Transverse colon (tissue), 4 donors: ENCODE data around the gene TMTC1. TPM values are rescaled to one million over a fixed set of nuclear protein-coding genes. Genes with fewer than 3 reads are reported as not detected.

Experiments
- DNase-seq: peaks from one replicate; pipeline ENCODE4 v3.0.0-alpha.2; 2019
- H3K27ac ChIP-seq, 4 donors: fragments of 200-600 bp; sonication (generic); 2 replicates each; pipeline ENCODE4 v1.5.1; 2016 to 2018; ENCODE audit warnings: inconsistent platforms in 4 of 4
- H3K27me3 ChIP-seq: fragments of 200-600 bp; sonication (generic); 2 replicates; pipeline ENCODE4 v1.5.1; 2017; ENCODE audit warnings: inconsistent platforms
- H3K36me3 ChIP-seq, 4 donors: fragments of 200-600 bp; sonication (generic); 2 replicates each; pipeline ENCODE4 v1.5.1; 2017 to 2019; ENCODE audit warnings: inconsistent platforms in 4 of 4
- H3K4me1 ChIP-seq, 4 donors: fragments of 200-600 bp; sonication (generic); 2 replicates each; pipeline ENCODE4 v1.5.1; 2017 to 2020; ENCODE audit warnings: inconsistent platforms in 4 of 4
- H3K4me3 ChIP-seq, 4 donors: fragments of 200-600 bp; sonication (generic); 1 replicate in 1 of 4; 2 replicates in 3 of 4; pipeline versions ENCODE4 v1.5.1 to v1.6.1; 2017 to 2019; ENCODE audit warnings: inconsistent platforms in 4 of 4
- H3K9me3 ChIP-seq, 2 donors: fragments of 200-600 bp; sonication (generic); 2 replicates each; pipeline ENCODE4 v1.5.1; 2017 to 2019; ENCODE audit warnings: inconsistent platforms in 2 of 2
- EP300 ChIP-seq: sonication (generic); formaldehyde crosslinking; IDR thresholded peaks from one replicate; pipeline ENCODE4 v1.6.1; 2017; ENCODE audit warnings: antibody characterized with exemption, low read depth
- POLR2A ChIP-seq: fragments of 450-650 bp; IDR thresholded peaks from one replicate; pipeline ENCODE4 v1.6.1; 2016; ENCODE audit warnings: antibody characterized with exemption, mild to moderate bottlenecking, moderate library complexity
- POLR2AphosphoS5 ChIP-seq, 3 donors: sonication (generic); formaldehyde crosslinking; IDR thresholded peaks; one replicate each; pipeline ENCODE4 v1.6.1; 2016; ENCODE audit warnings: antibody characterized with exemption in 3 of 3
- WGBS, 2 donors: methylation state at CpG; one replicate each; pipeline ENCODE4 v1.1.5; 2018; ENCODE audit warnings: low coverage in 1 of 2; 5-methylcytosine and 5-hydroxymethylcytosine counted together
- in situ Hi-C, 4 donors: fragments of 200-750 bp; cut with MboI; loops; one replicate each; pipeline versions ENCODE4 v1.15.0 to v1.15.1; 2017; ENCODE audit warnings: low sequenced_read_pairs in 3 of 4, low pct_ligation_motif_present in 1 of 4, low pct_unique_long_range_greater_than_20kb in 1 of 4
- intact Hi-C: fragments of 100-400 bp; cut with DNase I; formaldehyde crosslinking; loops from one replicate; pipeline ENCODE4 v1.15.1; 2023; ENCODE audit warnings: low total_unique reads
- total RNA-seq, 4 donors: library from RNA; depleted of rRNA; stranded (reverse); fragments of >200 nt; gene quantifications; one replicate each; pipeline ENCODE4 v1.1.0, GENCODE V29; 2016
- TF ChIP-seq, protein P1 (sequence below), 5 experiments: fragments of 200-600 bp in 3 of 5; fragments of 450-650 bp in 2 of 5; sonication (generic) in 3 of 5; IDR thresholded peaks; 1 replicate in 2 of 5; 2 replicates in 3 of 5; pipeline ENCODE4 v1.5.1; 2016 to 2017; ENCODE audit warnings: antibody characterized with exemption in 5 of 5, inconsistent platforms in 3 of 5, mild to moderate bottlenecking in 2 of 5, moderate library complexity in 1 of 5

TMTC1 gene
- total RNA-seq, 4 donors from 2014 or later, result 10.2 to 26.9 (median 16.9) TPM

DNA sequence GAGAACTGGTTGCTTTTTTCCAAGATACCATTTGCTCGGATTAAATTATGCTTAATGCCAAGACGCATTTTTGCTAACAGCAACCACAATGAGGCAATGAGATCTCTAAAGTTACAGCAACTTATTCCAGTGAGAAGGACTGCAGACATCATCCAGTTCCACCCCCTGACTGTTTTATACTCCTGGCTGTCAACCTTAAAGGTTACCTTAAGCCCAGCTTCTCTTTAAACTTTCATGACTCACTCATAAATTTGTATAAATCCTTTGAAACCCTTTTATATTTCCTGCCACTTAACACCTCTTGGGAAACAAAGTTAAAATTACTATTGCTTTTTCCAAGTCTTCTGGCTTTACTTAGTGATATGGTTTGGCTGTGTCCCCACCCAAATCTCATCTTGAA lies 80.2 kb downstream of the TMTC1 start:
- Histone ChIP-seq H3K9me3 (no peaks in the 10 kb centered on the region), H3K4me1 (no peaks in the 10 kb centered on the region), H3K36me3 (no peaks in the 10 kb centered on the region), H3K4me3 (no peak overlapping the region), H3K27ac (no peak overlapping the region), H3K27me3 (no peaks in the 10 kb centered on the region)
- no peak for DNase-seq
- in situ Hi-C loops (no loop called here), intact Hi-C loops (no loop called here)
- TF ChIP-seq, protein P1, sequence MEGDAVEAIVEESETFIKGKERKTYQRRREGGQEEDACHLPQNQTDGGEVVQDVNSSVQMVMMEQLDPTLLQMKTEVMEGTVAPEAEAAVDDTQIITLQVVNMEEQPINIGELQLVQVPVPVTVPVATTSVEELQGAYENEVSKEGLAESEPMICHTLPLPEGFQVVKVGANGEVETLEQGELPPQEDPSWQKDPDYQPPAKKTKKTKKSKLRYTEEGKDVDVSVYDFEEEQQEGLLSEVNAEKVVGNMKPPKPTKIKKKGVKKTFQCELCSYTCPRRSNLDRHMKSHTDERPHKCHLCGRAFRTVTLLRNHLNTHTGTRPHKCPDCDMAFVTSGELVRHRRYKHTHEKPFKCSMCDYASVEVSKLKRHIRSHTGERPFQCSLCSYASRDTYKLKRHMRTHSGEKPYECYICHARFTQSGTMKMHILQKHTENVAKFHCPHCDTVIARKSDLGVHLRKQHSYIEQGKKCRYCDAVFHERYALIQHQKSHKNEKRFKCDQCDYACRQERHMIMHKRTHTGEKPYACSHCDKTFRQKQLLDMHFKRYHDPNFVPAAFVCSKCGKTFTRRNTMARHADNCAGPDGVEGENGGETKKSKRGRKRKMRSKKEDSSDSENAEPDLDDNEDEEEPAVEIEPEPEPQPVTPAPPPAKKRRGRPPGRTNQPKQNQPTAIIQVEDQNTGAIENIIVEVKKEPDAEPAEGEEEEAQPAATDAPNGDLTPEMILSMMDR (IDR thresholded peaks at IDR 0.05), result no peak
- peak in 1 of 3 donors; percentile 46 for TF ChIP-seq POLR2AphosphoS5 (IDR thresholded peaks at IDR 0.05)
- WGBS, 2 donors, result 55 to 62% methylated on average over 2 of the region's 2 CpGs

DNA sequence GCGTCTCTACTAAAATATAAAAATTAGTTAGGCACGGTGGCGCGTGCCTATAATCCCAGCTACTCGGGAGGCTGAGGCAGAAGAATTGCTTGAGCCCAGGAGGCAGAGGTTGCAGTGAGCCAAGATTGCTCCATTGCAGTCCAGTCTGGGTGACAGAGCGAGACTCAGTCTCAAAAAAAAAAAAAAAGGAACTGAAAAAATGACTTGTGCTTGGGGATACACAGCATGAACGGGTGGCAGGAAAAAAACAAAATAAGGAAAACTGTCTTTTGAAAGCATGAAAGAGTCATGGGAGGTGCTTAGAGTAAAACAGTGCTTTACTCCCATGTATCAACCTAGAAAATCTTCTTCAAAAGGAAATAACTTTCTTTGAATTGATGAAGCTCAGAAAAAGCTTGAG lies 80.8 kb downstream of the TMTC1 start:
- Histone ChIP-seq H3K4me1 (no peaks in the 10 kb centered on the region), H3K4me3 (no peak overlapping the region), H3K9me3 (no peaks in the 10 kb centered on the region), H3K27ac (no peak overlapping the region), H3K27me3 (no peaks in the 10 kb centered on the region), H3K36me3 (no peaks in the 10 kb centered on the region)
- WGBS, 2 donors, result 83 to 86% methylated on average over 5 to 7 of the region's 7 CpGs
- no peak for DNase-seq
- intact Hi-C loops (no loop called here), in situ Hi-C loops (no loop called here)
- TF ChIP-seq POLR2AphosphoS5 (IDR thresholded peaks at IDR 0.05), result no peak
- TF ChIP-seq, protein P1 (IDR thresholded peaks at IDR 0.05), result no peak
- no peak for TF ChIP-seq POLR2A
- TF ChIP-seq EP300, result no peak

DNA sequence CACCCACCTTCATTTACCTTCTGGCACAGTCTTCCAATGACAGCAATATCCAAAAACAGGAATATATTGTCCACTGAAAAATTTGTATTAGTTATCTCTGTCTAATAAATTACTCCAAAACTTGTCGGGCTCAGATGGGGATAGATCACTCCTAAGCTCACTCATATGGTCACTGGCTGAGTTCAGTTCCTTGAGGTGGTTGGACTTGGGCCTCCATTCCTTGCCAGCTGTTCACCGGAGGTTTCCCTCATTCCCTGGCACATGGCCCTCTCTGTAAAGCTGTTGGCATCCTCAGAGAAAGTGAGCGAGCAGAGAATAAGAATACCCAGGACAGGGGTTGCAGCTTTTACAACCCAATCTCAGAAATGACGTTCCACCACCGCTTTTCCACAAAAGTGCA lies 81.5 kb downstream of the TMTC1 start:
- intact Hi-C loops, result no loop called here
- Histone ChIP-seq H3K9me3 (no peaks in the 10 kb centered on the region), H3K36me3 (no peaks in the 10 kb centered on the region), H3K4me3 (no peak overlapping the region), H3K4me1 (no peaks in the 10 kb centered on the region), H3K27me3 (no peaks in the 10 kb centered on the region), H3K27ac (no peak overlapping the region)
- in situ Hi-C loops, result no loop called here
- WGBS, 2 donors, result 69 to 83% methylated on average over 2 to 5 of the region's 5 CpGs
- DNase-seq, result no peak
- TF ChIP-seq EP300 (no peak), POLR2A (no peak), POLR2AphosphoS5 (IDR thresholded peaks at IDR 0.05) (no peak)
- TF ChIP-seq, protein P1 (IDR thresholded peaks at IDR 0.05), result no peak

DNA sequence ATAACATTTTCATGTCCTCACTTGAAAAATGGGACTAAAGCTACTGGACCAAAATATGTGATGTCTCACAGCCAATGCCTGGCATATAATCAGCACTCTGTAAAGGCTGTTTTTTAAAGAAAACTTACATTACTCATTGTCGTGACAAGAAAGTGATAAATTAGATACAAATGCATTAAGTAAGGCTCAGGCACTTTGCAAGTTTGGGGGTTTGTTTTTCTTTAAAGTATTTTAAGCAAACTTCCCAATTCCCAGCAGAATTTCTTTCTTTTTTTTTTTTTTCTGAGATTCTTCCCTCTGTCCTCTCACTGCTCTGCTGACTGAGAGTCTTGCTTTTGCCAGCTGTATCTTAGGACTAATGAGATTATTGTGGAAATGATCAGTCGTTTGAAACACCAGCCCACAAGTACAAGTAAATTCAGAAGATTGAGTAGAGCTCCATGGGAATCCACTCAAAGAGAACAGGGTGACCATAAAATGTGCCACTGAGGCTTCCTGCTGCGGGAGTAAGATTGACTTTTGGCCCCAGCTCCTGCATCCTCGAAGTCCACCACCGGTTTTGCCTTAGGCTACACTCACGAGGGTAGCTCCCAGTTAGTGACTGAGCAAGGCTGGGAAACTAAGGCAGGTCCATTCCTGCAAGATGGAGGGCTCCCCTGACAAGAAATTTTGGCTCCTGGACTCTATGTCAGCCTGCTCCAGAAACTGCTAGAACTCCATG lies 82.8 kb downstream of the TMTC1 start:
- H3K27me3 ChIP-seq, result no peaks in the 10 kb centered on the region
- 55 to 63% methylated on average over 2 to 6 of the region's 6 CpGs for WGBS, 2 donors
- H3K9me3 ChIP-seq, result no peaks in the 10 kb centered on the region
- no peak for DNase-seq
- in situ Hi-C loops, result no loop called here
- intact Hi-C loops, result no loop called here
- no peak overlapping the region for H3K27ac ChIP-seq
- no peaks in the 10 kb centered on the region for H3K36me3 ChIP-seq
- H3K4me3 ChIP-seq, result no peak overlapping the region
- TF ChIP-seq POLR2AphosphoS5 (IDR thresholded peaks at IDR 0.05) (no peak), POLR2A (no peak), EP300 (no peak)
- TF ChIP-seq, protein P1 (IDR thresholded peaks at IDR 0.05), result no peak
- no peaks in the 10 kb centered on the region for H3K4me1 ChIP-seq
